Stimulated activated naive B cell treated with anti-CD40 and anti-IgM and Interleukin-4, amounts not matched to agents 10 μg/mL and 1 μg/mL and 100 μg/mL, for 72 hours (primary cell): ENCODE data around the gene SCYGR4.

Source experiments
- ATAC-seq, 2 donors: fragments of 150-1000 bp; cut with Tn5 transposase; replicated peaks; 2 replicates each; pipeline ENCODE4 v1.10.0; 2021; ENCODE audit warnings: moderate library complexity in 1 of 2
- DNase-seq: peaks from one replicate; pipeline ENCODE4 v3.0.0; 2021
- H3K27ac Mint-ChIP-seq: one replicate; pipeline ENCODE4 v1.8.0; 2022; ENCODE audit warnings: mild to moderate bottlenecking, mixed read lengths
- H3K27me3 Mint-ChIP-seq, 2 donors: one replicate each; pipeline ENCODE4 v1.8.0; 2022; ENCODE audit warnings: mixed read lengths in 2 of 2
- H3K36me3 Mint-ChIP-seq, 2 donors: one replicate each; pipeline ENCODE4 v1.8.0; 2022; ENCODE audit warnings: mixed read lengths in 2 of 2, mild to moderate bottlenecking in 1 of 2
- H3K4me1 Mint-ChIP-seq, 2 donors: one replicate each; pipeline ENCODE4 v1.8.0; 2022; ENCODE audit warnings: mixed read lengths in 2 of 2, mild to moderate bottlenecking in 1 of 2
- H3K4me3 Mint-ChIP-seq, 2 donors: one replicate each; pipeline ENCODE4 v1.8.0; 2022; ENCODE audit warnings: mild to moderate bottlenecking in 2 of 2, mixed read lengths in 2 of 2, moderate library complexity in 1 of 2
- H3K9me3 Mint-ChIP-seq, 2 donors: one replicate each; pipeline ENCODE4 v1.8.0; 2022; ENCODE audit warnings: mixed read lengths in 2 of 2, mild to moderate bottlenecking in 1 of 2

SCYGR4 gene

GRCh38 chr2:227602358-227602757 lies 14.9 kb upstream of the SCYGR4 start:
- no peaks in the 10 kb centered on the region for H3K36me3 Mint-ChIP-seq
- DNase-seq (no peak), ATAC-seq (no peak)
- H3K9me3 Mint-ChIP-seq: no peaks in the 10 kb centered on the region
- H3K27ac Mint-ChIP-seq: no peak overlapping the region
- H3K4me3 Mint-ChIP-seq: no peak overlapping the region
- H3K4me1 Mint-ChIP-seq: no peaks in the 10 kb centered on the region
- peaks cover 7 to 21% of the 10 kb centered on the region in 2 donors for H3K27me3 Mint-ChIP-seq

- peaks cover 11 to 14% of the 10 kb centered on the region in 2 donors for H3K4me1 Mint-ChIP-seq
- DNase-seq (no peak), ATAC-seq (no peak)
- H3K9me3 Mint-ChIP-seq: no peaks in the 10 kb centered on the region
- H3K36me3 Mint-ChIP-seq: no peaks in the 10 kb centered on the region
- no peak overlapping the region for H3K4me3 Mint-ChIP-seq
- peaks cover 8 to 11% of the 10 kb centered on the region in 2 donors for H3K27me3 Mint-ChIP-seq
- no peak overlapping the region for H3K27ac Mint-ChIP-seq
Measured at GRCh38 chr2:227606476-227606875, 10.8 kb upstream of the SCYGR4 start.

GRCh38 chr2:227607941-227608340 lies 9.4 kb upstream of the SCYGR4 start:
- Mint-ChIP-seq H3K9me3 (no peaks in the 10 kb centered on the region), H3K4me1 (peaks cover 11 to 14% of the 10 kb centered on the region in 2 donors), H3K4me3 (no peak overlapping the region), H3K27me3 (peaks cover 19 to 21% of the 10 kb centered on the region in 2 donors), H3K27ac (no peak overlapping the region), H3K36me3 (no peaks in the 10 kb centered on the region)
- DNase-seq (no peak), ATAC-seq (no peak)

GRCh38 chr2:227608561-227609338 lies 8.5 kb upstream of the SCYGR4 start:
- Mint-ChIP-seq H3K27ac (peak overlapping the region; percentile 67), H3K9me3 (no peaks in the 10 kb centered on the region), H3K36me3 (no peaks in the 10 kb centered on the region), H3K4me3 (peak overlapping the region; percentile 19 to 39), H3K4me1 (peaks cover 11 to 14% of the 10 kb centered on the region in 2 donors), H3K27me3 (peaks cover 21 to 24% of the 10 kb centered on the region in 2 donors)
- ATAC-seq (peak; percentile 89 to 92), DNase-seq (peak; percentile 27)

- H3K27ac Mint-ChIP-seq: no peak overlapping the region
Measured at GRCh38 chr2:227610123-227610522, 7.2 kb upstream of the SCYGR4 start.

GRCh38 chr2:227612546-227613271 lies 4.6 kb upstream of the SCYGR4 start:
- H3K27ac Mint-ChIP-seq: no peak overlapping the region
- H3K27me3 Mint-ChIP-seq: peaks cover 27 to 30% of the 10 kb centered on the region in 2 donors
- peaks cover 11 to 12% of the 10 kb centered on the region in 2 donors for H3K4me1 Mint-ChIP-seq
- DNase-seq: no peak
- H3K4me3 Mint-ChIP-seq: no peak overlapping the region
- no peak for ATAC-seq
- H3K36me3 Mint-ChIP-seq: no peaks in the 10 kb centered on the region
- no peaks in the 10 kb centered on the region for H3K9me3 Mint-ChIP-seq

More at GRCh38 chr2:227610123-227610522, 7.2 kb upstream of the SCYGR4 start:
- Mint-ChIP-seq H3K4me1 (peaks cover 11 to 14% of the 10 kb centered on the region in 2 donors), H3K4me3 (no peak overlapping the region), H3K36me3 (no peaks in the 10 kb centered on the region), H3K27me3 (peaks cover 17 to 21% of the 10 kb centered on the region in 2 donors), H3K9me3 (no peaks in the 10 kb centered on the region)
- ATAC-seq: no peak
- no peak for DNase-seq

- H3K4me3 Mint-ChIP-seq: no peak overlapping the region
- no peak overlapping the region for H3K27ac Mint-ChIP-seq
- H3K36me3 Mint-ChIP-seq: no peaks in the 10 kb centered on the region
- no peaks in the 10 kb centered on the region for H3K9me3 Mint-ChIP-seq
- peaks cover 27 to 30% of the 10 kb centered on the region in 2 donors for H3K27me3 Mint-ChIP-seq
- no peak for ATAC-seq
- no peak for DNase-seq
- peaks cover 6 to 10% of the 10 kb centered on the region in 2 donors for H3K4me1 Mint-ChIP-seq
Measured at GRCh38 chr2:227613272-227613660, 4.0 kb upstream of the SCYGR4 start.

GRCh38 chr2:227614246-227614645 lies 3.1 kb upstream of the SCYGR4 start:
- ATAC-seq (no peak), DNase-seq (no peak)
- peaks cover 27 to 30% of the 10 kb centered on the region in 2 donors for H3K27me3 Mint-ChIP-seq
- H3K4me1 Mint-ChIP-seq: peaks cover 0 to 2% of the 10 kb centered on the region in 2 donors
- no peaks in the 10 kb centered on the region for H3K9me3 Mint-ChIP-seq
- H3K27ac Mint-ChIP-seq: no peak overlapping the region
- no peak overlapping the region for H3K4me3 Mint-ChIP-seq
- H3K36me3 Mint-ChIP-seq: no peaks in the 10 kb centered on the region

GRCh38 chr2:227614740-227615139 lies 2.6 kb upstream of the SCYGR4 start, which contains the start of gene SCYGR3:
Gene SCYGR3 (minus strand): TSS chr2:227614840. CDS start chr2:227614840, 0 bp downstream.
- ATAC-seq (no peak), DNase-seq (no peak)
- no peaks in the 10 kb centered on the region for H3K9me3 Mint-ChIP-seq
- no peak within 1 kb of the TSS for H3K27ac Mint-ChIP-seq
- H3K4me3 Mint-ChIP-seq: no peak within 1 kb of the TSS
- peaks cover 27 to 30% of the 10 kb centered on the region in 2 donors for H3K27me3 Mint-ChIP-seq
- no peaks in the 10 kb centered on the region for H3K36me3 Mint-ChIP-seq
- H3K4me1 Mint-ChIP-seq: peaks cover 0 to 2% of the 10 kb centered on the region in 2 donors

- Mint-ChIP-seq H3K9me3 (no peaks in the 10 kb centered on the region), H3K27me3 (peaks cover 26 to 30% of the 10 kb centered on the region in 2 donors), H3K4me1 (peaks cover 0 to under 1% of the 10 kb centered on the region in 2 donors), H3K4me3 (no peak overlapping the region), H3K36me3 (no peaks in the 10 kb centered on the region), H3K27ac (no peak overlapping the region)
- no peak for DNase-seq
- ATAC-seq: no peak
Measured at GRCh38 chr2:227615181-227615580, 2.1 kb upstream of the SCYGR4 start.

- no peak for ATAC-seq
- Mint-ChIP-seq H3K27me3 (peaks cover 28 to 30% of the 10 kb centered on the region in 2 donors), H3K36me3 (no peaks in the 10 kb centered on the region)
Measured at GRCh38 chr2:227615906-227616305, 1.4 kb upstream of the SCYGR4 start.

GRCh38 chr2:227616631-227617030 lies 667 bp upstream of the SCYGR4 start:
- Mint-ChIP-seq H3K36me3 (peaks cover 0 to 2% of the 10 kb centered on the region in 2 donors), H3K27ac (no peak overlapping the region), H3K4me3 (no peak overlapping the region), H3K9me3 (no peaks in the 10 kb centered on the region), H3K27me3 (peaks cover 31 to 34% of the 10 kb centered on the region in 2 donors), H3K4me1 (no peaks in the 10 kb centered on the region)
- DNase-seq: no peak
- ATAC-seq: no peak

More at GRCh38 chr2:227615906-227616305, 1.4 kb upstream of the SCYGR4 start:
- DNase-seq: no peak
- no peak overlapping the region for H3K27ac Mint-ChIP-seq
- no peaks in the 10 kb centered on the region for H3K4me1 Mint-ChIP-seq
- H3K4me3 Mint-ChIP-seq: no peak overlapping the region
- H3K9me3 Mint-ChIP-seq: no peaks in the 10 kb centered on the region

- H3K4me3 Mint-ChIP-seq: no peak overlapping the region
- no peaks in the 10 kb centered on the region for H3K9me3 Mint-ChIP-seq
- no peak for DNase-seq
- H3K27ac Mint-ChIP-seq: no peak overlapping the region
- H3K27me3 Mint-ChIP-seq: peaks cover 5 to 15% of the 10 kb centered on the region in 2 donors
- peaks cover 0 to 3% of the 10 kb centered on the region in 2 donors for H3K36me3 Mint-ChIP-seq
- no peak for ATAC-seq
- H3K4me1 Mint-ChIP-seq: no peaks in the 10 kb centered on the region
Measured at GRCh38 chr2:227623226-227623625, 5.9 kb downstream of the SCYGR4 start.

- peaks cover 0 to 3% of the 10 kb centered on the region in 2 donors for H3K36me3 Mint-ChIP-seq
- DNase-seq (no peak), ATAC-seq (no peak)
- no peaks in the 10 kb centered on the region for H3K9me3 Mint-ChIP-seq
- H3K27me3 Mint-ChIP-seq: peaks cover 15 to 18% of the 10 kb centered on the region in 2 donors
- H3K4me3 Mint-ChIP-seq: no peak overlapping the region
- no peak overlapping the region for H3K27ac Mint-ChIP-seq
- no peaks in the 10 kb centered on the region for H3K4me1 Mint-ChIP-seq
Measured at GRCh38 chr2:227625420-227625819, 8.1 kb downstream of the SCYGR4 start.
